ENCODE data around the gene DDX27.

The DDX27 gene

GRCh38 chr20:49291200-49291599, 72.0 kb downstream of the DDX27 start:
- no peak for DNase-seq

- no peak for DNase-seq
Observed at GRCh38 chr20:49292010-49292409, 72.8 kb downstream of the DDX27 start.

GRCh38 chr20:49293122-49293521, 73.9 kb downstream of the DDX27 start:
- no peak for DNase-seq
